ENCODE results near the gene HINFP.

The HINFP gene

DNA sequence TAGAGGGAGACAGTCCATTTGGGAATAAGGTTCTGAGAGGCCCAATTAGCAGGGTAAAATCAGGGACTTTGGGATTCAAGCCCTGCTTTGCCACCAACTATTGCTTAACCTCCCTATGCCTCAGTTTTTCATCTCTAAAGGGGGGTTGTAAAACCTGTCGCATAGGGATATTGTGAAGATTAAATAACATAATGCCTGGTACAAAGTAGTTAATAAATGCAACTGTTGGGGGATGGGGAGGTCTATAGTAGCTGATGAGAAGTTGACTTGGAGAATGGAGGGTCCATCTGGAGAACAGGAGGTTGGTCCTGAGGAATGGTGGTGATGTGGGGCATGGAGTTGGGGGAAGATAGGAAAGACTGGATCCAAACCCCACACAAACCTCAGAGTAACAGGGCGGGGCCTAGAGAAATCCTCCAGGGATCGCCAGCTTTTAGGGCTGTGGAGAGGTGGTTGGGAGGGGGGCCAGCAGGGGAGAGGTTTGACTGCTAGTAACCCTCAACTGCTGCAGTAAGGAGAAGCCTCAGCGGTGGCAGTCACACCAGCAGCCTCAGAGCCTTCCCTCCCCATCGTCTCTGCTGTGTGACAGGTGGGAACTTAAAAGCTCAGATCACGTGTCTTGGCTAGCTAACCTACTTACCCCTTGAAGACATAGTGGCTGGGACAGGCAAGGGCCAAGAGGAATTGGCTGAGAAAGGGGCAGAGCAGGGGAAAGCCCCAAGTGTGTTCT is 26.4 kb downstream of the HINFP start:
- peak; percentile 78 for ATAC-seq (replicated peaks)
- Mint-ChIP-seq H3K4me1 (ENCODE audit: low read depth in 2 of 2) (peaks cover 0 to 8% of the 10 kb centered on the region in 2 donors), H3K27ac (no peak overlapping the region), H3K36me3 (ENCODE audit: insufficient read depth) (no peaks in the 10 kb centered on the region), H3K9me3 (no peaks in the 10 kb centered on the region), H3K27me3 (peaks cover 34 to 80% of the 10 kb centered on the region in 2 donors), H3K4me3 (peak overlapping the region; percentile 60 to 69)
- DNase-seq, result peak in 2 of 3 experiments; percentile 13 to 16

DNA sequence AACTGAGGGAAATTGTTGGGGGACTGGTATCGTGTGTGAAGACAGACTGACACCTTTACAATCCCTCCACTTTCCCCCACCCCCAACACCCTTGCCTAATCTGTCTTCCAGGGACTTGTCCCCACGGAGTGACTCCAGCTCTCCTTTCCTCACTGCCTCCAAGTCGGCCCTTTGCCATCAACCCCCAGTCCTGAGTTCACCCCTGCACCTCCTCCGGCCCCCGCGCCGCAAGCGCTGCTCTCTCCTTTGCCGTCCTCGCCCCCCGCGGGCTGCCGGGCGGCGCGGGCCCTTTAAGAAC is 27.3 kb downstream of the HINFP start:
- ATAC-seq (replicated peaks), result no peak
- H3K9me3 Mint-ChIP-seq, result no peaks in the 10 kb centered on the region
- peak overlapping the region; percentile 60 to 69 for H3K4me3 Mint-ChIP-seq
- DNase-seq, result no peak
- no peak overlapping the region for H3K27ac Mint-ChIP-seq
- H3K27me3 Mint-ChIP-seq, result peaks cover 38 to 81% of the 10 kb centered on the region in 2 donors
- H3K36me3 Mint-ChIP-seq (ENCODE audit: insufficient read depth), result no peaks in the 10 kb centered on the region
- peaks cover 0 to 8% of the 10 kb centered on the region in 2 donors for H3K4me1 Mint-ChIP-seq (ENCODE audit: low read depth in 2 of 2)

DNA sequence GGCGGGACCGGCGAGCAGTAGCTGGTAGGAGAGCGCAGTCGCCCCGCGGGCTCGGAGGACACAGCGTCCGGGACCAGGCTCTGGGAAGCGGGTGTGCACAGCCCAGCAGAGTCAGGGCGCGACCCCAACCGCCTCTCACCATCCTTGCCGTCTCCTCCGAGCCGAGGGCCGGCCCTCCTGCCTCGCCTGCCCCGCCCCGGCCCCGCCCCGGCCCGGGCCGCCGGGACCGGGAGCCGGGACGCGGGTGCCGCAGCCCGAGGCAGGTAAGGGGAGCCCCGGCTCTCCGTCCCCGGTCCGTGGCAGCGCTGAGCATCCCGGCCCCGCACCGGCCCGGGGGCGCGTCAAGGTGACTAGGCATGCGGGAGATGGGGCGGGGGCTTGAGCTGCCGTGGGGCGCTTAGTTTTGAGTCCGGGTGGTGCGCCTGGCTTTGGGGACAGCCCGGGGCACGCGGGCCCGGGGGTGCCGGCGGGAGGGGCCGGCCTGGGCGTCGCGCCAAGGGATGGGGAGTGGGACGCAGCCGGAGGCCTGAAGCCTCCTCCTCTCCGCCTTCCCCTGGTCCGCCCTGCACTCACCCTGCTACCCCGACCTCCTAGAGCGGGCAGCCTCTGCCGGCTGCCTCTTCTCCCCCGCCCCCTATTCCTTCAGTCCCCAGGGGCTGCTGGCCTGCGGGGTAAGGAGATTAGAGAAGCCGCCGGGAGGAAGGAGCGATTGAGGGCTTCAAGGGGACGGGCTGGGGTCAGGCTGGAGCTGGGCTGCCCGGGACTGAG is 27.8 kb downstream of the HINFP start, which contains the start of gene ABCG4:
ABCG4 (plus strand) TSS at position 35 of the 768 bp plus-strand sequence. CDS start 914 bp downstream, outside the sequence.
- Mint-ChIP-seq H3K27me3 (peaks cover 41 to 82% of the 10 kb centered on the region in 2 donors), H3K4me1 (ENCODE audit: low read depth in 2 of 2) (peaks cover 0 to 8% of the 10 kb centered on the region in 2 donors), H3K4me3 (peak within 1 kb of the TSS; percentile 60 to 69), H3K36me3 (ENCODE audit: insufficient read depth) (no peaks in the 10 kb centered on the region), H3K27ac (no peak within 1 kb of the TSS), H3K9me3 (no peaks in the 10 kb centered on the region)
- ATAC-seq (replicated peaks) (peak; percentile 42), DNase-seq (no peak)

DNA sequence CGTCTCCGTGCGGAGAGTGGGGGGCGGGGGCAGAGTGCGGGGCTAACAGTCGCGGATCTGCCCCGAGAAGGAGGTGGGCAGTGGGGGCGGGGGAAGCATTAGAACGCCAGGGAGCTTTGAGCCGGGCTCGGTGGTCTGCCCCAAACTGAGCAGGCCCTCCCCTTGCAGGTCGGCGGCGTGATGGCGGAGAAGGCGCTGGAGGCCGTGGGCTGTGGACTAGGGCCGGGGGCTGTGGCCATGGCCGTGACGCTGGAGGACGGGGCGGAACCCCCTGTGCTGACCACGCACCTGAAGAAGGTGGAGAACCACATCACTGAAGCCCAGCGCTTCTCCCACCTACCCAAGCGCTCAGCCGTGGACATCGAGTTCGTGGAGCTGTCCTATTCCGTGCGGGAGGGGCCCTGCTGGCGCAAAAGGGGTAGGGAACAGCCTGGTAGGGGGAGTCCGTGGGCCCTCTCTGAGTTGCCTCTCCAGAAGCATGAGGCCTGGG is 28.5 kb downstream of the HINFP start:
- Mint-ChIP-seq H3K27ac (no peak overlapping the region), H3K9me3 (no peaks in the 10 kb centered on the region), H3K4me1 (ENCODE audit: low read depth in 2 of 2) (peaks cover 0 to 8% of the 10 kb centered on the region in 2 donors), H3K4me3 (peak overlapping the region; percentile 36 to 40), H3K36me3 (ENCODE audit: insufficient read depth) (no peaks in the 10 kb centered on the region), H3K27me3 (peaks cover 42 to 86% of the 10 kb centered on the region in 2 donors)
- DNase-seq, result no peak
- no peak for ATAC-seq (replicated peaks)

DNA sequence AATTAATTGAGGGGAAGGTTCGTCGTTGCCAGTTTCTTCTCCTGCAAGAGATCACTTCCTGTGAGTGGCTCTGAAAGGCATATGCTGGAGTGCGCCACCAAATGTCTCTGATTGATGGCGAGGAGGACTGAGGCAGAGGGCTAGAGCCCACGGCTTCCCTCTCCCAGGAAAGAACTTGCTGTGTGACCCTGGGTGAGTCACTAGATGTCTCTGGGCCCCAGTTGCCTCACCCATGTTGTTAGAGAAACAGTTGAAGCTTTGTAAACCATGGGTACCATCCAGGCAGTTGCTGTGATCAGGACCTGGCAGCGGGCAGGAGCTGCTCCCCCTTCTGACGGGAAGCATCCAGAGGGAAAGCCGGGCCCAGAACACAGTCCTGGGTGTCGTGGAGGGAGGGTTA is 30.7 kb downstream of the HINFP start:
- Mint-ChIP-seq H3K27ac (no peak overlapping the region), H3K4me1 (ENCODE audit: low read depth in 2 of 2) (peaks cover 0 to 8% of the 10 kb centered on the region in 2 donors), H3K27me3 (peaks cover 45 to 86% of the 10 kb centered on the region in 2 donors), H3K4me3 (no peak overlapping the region), H3K9me3 (no peaks in the 10 kb centered on the region), H3K36me3 (ENCODE audit: insufficient read depth) (no peaks in the 10 kb centered on the region)
- DNase-seq (no peak), ATAC-seq (replicated peaks) (no peak)

DNA sequence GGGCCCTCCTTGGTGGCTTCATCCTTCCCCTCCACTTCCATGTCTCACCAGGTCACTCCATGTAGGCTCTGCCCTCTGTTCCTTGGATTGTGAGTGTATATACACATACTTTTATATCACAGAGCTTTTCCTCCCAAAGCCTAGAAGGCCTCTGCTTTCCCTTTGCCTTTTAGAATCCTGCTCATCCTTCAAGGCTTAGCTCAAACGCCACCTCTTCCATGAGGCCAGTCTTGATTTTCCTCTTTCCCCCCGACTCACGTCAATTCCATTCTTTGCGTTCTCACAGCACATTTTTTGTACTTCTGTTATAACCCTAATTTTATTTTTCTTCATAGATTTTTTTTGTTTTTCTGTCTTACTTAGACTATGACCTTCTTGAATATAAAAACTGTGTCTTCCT is 31.2 kb downstream of the HINFP start:
- ATAC-seq (replicated peaks), result no peak
- no peaks in the 10 kb centered on the region for H3K36me3 Mint-ChIP-seq (ENCODE audit: insufficient read depth)
- H3K4me1 Mint-ChIP-seq (ENCODE audit: low read depth in 2 of 2), result peaks cover 0 to 7% of the 10 kb centered on the region in 2 donors
- H3K4me3 Mint-ChIP-seq, result no peak overlapping the region
- peaks cover 40 to 81% of the 10 kb centered on the region in 2 donors for H3K27me3 Mint-ChIP-seq
- no peaks in the 10 kb centered on the region for H3K9me3 Mint-ChIP-seq
- no peak overlapping the region for H3K27ac Mint-ChIP-seq
- DNase-seq, result no peak

DNA sequence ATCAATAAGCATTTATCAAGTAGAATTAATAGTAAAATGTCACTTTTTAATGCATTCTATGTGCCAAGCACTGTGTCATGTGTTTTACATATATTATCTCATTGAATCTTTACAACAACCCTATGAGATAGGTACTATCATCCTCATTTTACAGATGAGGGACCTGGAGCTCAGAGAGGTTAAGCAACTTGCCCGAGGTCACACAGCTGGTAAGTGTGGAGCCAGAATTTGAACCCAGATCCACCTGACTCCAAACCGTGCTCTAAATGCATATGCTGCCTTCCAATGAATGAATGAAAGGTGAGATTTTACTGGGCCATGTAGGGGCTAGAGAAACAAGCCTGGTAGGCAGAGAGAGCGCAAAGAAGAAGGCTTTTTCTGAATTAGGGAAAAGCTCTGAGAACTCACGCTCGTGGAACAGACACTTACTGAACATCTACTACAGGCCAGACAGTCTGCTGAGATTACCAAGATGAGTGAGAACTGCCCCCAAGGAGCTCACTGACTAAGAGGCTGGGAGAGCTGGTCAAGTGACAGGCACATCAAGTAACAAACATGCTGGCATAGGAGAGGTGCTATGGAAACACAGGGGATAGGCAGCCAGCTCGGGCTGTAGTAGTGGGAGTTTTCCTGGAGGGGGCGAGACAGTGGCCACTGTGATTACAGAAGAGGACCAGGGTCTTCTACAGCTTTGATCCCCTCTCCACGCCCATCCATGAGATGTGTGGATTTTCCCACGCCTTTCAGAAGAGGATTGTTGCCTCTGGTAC is 31.9 kb downstream of the HINFP start:
- Mint-ChIP-seq H3K4me3 (no peak overlapping the region), H3K27me3 (peaks cover 33 to 74% of the 10 kb centered on the region in 2 donors), H3K27ac (no peak overlapping the region), H3K4me1 (ENCODE audit: low read depth in 2 of 2) (peaks cover 0 to 3% of the 10 kb centered on the region in 2 donors), H3K36me3 (ENCODE audit: insufficient read depth) (no peaks in the 10 kb centered on the region), H3K9me3 (no peaks in the 10 kb centered on the region)
- ATAC-seq (replicated peaks) (no peak), DNase-seq (no peak)

DNA sequence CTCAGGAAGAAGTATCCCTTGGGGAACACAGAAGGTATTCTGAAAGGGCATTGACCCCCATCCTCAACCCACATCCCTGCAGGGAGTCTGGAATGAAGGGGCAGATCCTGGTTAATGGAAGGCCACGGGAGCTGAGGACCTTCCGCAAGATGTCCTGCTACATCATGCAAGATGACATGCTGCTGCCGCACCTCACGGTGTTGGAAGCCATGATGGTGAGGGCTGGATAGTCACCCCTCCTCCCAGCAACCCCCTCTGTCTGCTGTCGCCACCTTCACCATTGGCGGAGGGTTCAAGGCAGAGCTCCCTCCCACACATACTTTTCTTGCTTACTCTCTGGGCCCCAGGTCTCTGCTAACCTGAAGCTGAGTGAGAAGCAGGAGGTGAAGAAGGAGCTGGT is 32.8 kb downstream of the HINFP start:
- H3K27ac Mint-ChIP-seq, result no peak overlapping the region
- H3K4me3 Mint-ChIP-seq, result no peak overlapping the region
- no peak for ATAC-seq (replicated peaks)
- H3K36me3 Mint-ChIP-seq (ENCODE audit: insufficient read depth), result no peaks in the 10 kb centered on the region
- peaks cover 31 to 68% of the 10 kb centered on the region in 2 donors for H3K27me3 Mint-ChIP-seq
- no peaks in the 10 kb centered on the region for H3K9me3 Mint-ChIP-seq
- DNase-seq, result no peak
- H3K4me1 Mint-ChIP-seq (ENCODE audit: low read depth in 2 of 2), result peaks cover 0 to 2% of the 10 kb centered on the region in 2 donors

DNA sequence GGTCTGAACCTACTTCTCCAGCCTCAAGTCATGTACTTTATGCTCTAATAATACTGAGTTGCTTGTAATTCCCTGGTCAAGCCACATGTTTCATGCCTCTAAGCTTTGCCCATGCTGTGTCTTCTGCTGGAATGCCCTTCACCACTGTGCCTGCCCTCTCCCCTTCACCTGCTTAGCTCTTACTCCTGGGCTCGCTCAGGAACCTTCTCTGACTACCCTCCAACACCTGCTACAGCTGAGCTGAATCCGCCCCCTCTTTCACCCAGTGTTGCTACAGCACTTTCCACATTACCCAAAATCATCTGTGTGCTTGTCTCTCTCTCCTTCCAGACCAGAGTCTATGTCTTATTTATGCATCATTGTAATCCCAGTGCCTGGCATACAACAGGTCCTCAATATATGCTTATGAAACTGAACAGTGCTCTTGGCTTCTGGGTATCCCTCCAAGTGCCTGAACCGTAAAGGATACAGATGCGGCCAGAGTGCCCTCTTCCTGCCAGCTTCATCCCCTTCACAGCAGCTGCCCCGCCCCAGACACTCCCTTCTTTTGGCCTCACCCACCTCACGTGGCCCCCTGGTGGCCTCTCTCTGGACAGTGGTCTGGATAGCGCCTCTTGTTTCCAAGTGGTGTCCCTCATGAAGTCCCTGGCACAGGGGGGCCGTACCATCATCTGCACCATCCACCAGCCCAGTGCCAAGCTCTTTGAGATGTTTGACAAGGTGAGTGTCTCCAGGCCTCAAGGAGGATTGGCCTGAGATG is 34.5 kb downstream of the HINFP start:
- no peak for DNase-seq
- Mint-ChIP-seq H3K36me3 (ENCODE audit: insufficient read depth) (no peaks in the 10 kb centered on the region), H3K4me3 (no peak overlapping the region), H3K27me3 (peaks cover 31 to 53% of the 10 kb centered on the region in 2 donors), H3K9me3 (no peaks in the 10 kb centered on the region), H3K4me1 (ENCODE audit: low read depth in 2 of 2) (no peaks in the 10 kb centered on the region), H3K27ac (peak overlapping the region in 1 of 2 donors; percentile 17)
- ATAC-seq (replicated peaks), result no peak

DNA sequence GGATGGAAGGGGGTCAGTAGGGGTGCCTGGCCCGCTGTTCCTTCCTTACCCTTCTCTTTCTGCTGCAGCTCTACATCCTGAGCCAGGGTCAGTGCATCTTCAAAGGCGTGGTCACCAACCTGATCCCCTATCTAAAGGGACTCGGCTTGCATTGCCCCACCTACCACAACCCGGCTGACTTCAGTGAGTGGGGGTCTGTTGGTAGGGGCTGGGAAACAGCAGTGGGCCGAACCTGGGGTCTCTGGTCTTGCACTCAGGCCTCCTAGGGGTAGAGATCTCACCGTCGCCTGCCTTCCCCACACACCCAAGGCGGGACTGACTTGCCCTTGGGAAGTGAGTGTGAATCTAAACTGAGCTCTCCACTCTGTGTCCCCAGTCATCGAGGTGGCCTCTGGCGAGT is 35.1 kb downstream of the HINFP start:
- no peaks in the 10 kb centered on the region for H3K4me1 Mint-ChIP-seq (ENCODE audit: low read depth in 2 of 2)
- H3K27ac Mint-ChIP-seq, result no peak overlapping the region
- H3K27me3 Mint-ChIP-seq, result peaks cover 31 to 47% of the 10 kb centered on the region in 2 donors
- H3K4me3 Mint-ChIP-seq, result no peak overlapping the region
- DNase-seq (no peak), ATAC-seq (replicated peaks) (no peak)
- no peaks in the 10 kb centered on the region for H3K9me3 Mint-ChIP-seq
- H3K36me3 Mint-ChIP-seq (ENCODE audit: insufficient read depth), result no peaks in the 10 kb centered on the region

DNA sequence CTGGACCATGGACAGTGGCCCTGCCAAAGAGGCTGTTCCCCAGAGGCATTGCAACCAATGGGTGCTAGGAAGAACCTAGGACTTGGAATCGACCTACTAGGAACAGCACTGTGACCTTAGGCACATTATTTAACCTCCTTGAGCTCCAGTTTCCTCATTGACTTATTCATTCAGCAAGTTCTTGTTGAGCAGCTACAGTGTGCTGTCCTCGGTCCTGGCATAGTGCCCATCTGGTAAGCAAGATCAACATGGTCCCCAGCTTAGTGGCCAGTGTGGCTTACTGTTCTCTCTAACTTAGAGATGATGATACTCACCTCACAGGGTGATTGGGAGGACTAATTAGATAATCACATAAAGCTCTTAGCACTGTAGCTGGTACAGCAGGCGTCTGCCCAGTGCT is 35.7 kb downstream of the HINFP start:
- Mint-ChIP-seq H3K27me3 (peaks cover 31 to 41% of the 10 kb centered on the region in 2 donors), H3K36me3 (ENCODE audit: insufficient read depth) (peaks cover 3% of the 10 kb centered on the region), H3K9me3 (no peaks in the 10 kb centered on the region), H3K27ac (no peak overlapping the region), H3K4me3 (no peak overlapping the region), H3K4me1 (ENCODE audit: low read depth in 2 of 2) (no peaks in the 10 kb centered on the region)
- ATAC-seq (replicated peaks) (no peak), DNase-seq (no peak)

DNA sequence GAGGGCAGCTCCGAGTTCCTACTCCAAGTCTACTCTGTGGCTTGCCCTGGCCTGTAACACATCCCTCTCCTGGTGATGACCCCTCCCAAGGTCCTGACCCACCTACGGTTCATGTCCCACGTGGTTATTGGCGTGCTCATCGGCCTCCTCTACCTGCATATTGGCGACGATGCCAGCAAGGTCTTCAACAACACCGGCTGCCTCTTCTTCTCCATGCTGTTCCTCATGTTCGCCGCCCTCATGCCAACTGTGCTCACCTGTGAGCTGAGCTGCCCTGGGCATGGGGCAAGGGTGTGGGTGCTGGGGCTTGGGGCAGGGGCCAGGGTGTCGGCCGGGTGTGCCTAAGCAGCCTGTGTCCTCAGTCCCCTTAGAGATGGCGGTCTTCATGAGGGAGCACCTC is 37.1 kb downstream of the HINFP start:
- no peak overlapping the region for H3K27ac Mint-ChIP-seq
- ATAC-seq (replicated peaks) (no peak), DNase-seq (no peak)
- H3K27me3 Mint-ChIP-seq, result peaks cover 23 to 33% of the 10 kb centered on the region in 2 donors
- no peaks in the 10 kb centered on the region for H3K4me1 Mint-ChIP-seq (ENCODE audit: low read depth in 2 of 2)
- H3K4me3 Mint-ChIP-seq, result no peak overlapping the region
- peaks cover 3% of the 10 kb centered on the region for H3K36me3 Mint-ChIP-seq (ENCODE audit: insufficient read depth)
- no peaks in the 10 kb centered on the region for H3K9me3 Mint-ChIP-seq

DNA sequence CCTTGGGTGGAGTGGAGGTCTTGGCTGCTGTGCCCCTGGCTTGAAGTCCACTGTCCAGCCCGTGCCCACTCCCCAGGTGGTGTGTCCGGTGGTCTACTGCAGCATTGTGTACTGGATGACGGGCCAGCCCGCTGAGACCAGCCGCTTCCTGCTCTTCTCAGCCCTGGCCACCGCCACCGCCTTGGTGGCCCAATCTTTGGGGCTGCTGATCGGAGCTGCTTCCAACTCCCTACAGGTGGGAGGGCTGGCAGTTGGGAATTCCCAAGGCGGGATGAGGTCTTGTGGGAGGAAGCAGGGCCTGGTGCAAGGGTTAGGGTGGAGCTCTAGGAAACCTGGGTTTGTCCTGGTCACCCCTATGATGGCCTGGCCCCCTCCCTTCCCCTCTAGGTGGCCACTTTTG is 38.8 kb downstream of the HINFP start:
- no peak for DNase-seq

More for the DNA sequence above, 38.8 kb downstream of the HINFP start:
- Mint-ChIP-seq H3K27me3 (peaks cover 12 to 16% of the 10 kb centered on the region in 2 donors), H3K27ac (no peak overlapping the region), H3K36me3 (ENCODE audit: insufficient read depth) (peaks cover 3% of the 10 kb centered on the region), H3K9me3 (no peaks in the 10 kb centered on the region), H3K4me1 (ENCODE audit: low read depth in 2 of 2) (no peaks in the 10 kb centered on the region), H3K4me3 (no peak overlapping the region)
- no peak for ATAC-seq (replicated peaks)
